Measurements from ENCODE around the gene CRBN. TPM values are rescaled to one million over a fixed set of nuclear protein-coding genes. Genes with fewer than 3 reads are reported as not detected.

CRBN gene
- total RNA-seq: 34.8 and 36.1 TPM in 2 replicates
- 14.5 and 25.2 TPM in 2 replicates for polyA plus RNA-seq
- polyA plus RNA-seq (2011; cell fraction: cytosol; rRNA removed): 24.4 and 41.3 TPM in 2 replicates
- polyA plus RNA-seq (2011; cell fraction: nucleus; rRNA removed): 55.2 and 77.9 TPM in 2 replicates
- polyA plus RNA-seq (2012): 27.5 and 31.5 TPM in 2 replicates
- 40.2 and 42.7 TPM in 2 replicates for polyA minus RNA-seq
- polyA minus RNA-seq (2011; cell fraction: cytosol; rRNA and poly(A)+ RNA removed): 26.0 TPM
- polyA minus RNA-seq (2011; cell fraction: nucleus; rRNA and poly(A)+ RNA removed): 70.0 and 79.1 TPM in 2 replicates
- percentile 87 among the genes with signal in this experiment for Bru-seq, nascent RNA
- percentile 69 among the genes with signal in this experiment for BruChase-seq, experiment 1, labeled RNA remaining after a 6-hour chase
- percentile 79 among the genes with signal in this experiment for BruChase-seq, experiment 2, labeled RNA remaining after a 2-hour chase
- long read RNA-seq, transcript CRBN-213 (5 exons, 1,012 nt): minor isoform, 24 of 114 reads
- long read RNA-seq, transcript CRBN-201 (11 exons, 2,206 nt): major isoform, 54 of 114 reads
- long read RNA-seq, partial matches to known transcripts: 1 of 114 reads
- long read RNA-seq, other reads (novel, unspliced or antisense): 33 of 114 reads

DNA sequence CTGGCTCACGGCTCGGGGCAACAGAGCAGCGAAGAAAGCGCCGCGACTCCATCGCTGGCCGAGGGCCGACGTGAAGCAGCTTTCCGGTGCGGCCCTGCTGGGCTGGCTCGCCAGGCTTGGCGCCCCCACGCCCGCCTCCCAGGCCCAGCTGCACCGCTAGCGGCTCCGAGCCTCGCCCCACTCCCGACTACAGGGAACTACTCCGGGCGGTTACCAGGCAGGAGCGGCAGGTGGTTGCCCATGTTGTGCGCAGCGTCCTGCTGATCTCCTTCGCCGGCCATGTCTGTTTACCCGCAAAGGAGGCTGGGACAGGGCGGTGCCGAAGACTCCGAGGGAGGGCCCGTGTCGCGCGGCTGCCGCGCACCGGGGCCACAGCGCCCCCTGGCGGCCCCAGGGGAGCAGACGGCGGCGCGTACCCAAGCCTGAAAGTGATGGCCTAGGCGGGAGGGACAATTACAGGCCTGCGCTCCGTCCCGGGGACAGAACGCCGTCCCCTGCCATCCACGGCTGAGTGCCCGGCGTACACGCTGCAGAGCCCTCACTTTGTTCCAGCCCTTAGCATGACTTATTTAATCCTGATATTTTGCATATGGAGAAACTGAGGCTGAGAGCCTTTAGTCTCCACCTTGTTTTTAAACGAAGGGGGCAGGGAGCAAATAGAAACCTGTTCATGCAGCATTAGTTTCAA is at the start of gene CRBN:
Gene CRBN (minus strand): TSS at position 285 of the 688 bp plus-strand sequence. CDS start 4 bp downstream, at position 281.
- no TSS peak for BruUV-seq (replicated peaks)
- peak; percentile 85 for FAIRE-seq
- Histone ChIP-seq H3K27me3 (ENCODE audit: control insufficient read depth in 2 of 2, insufficient read depth in 2 of 2, low read length in 2 of 2) (no peaks in the 10 kb centered on the region), H3K27ac (ENCODE audit: insufficient read depth, low read depth, low read length) (peak within 1 kb of the TSS; percentile 68), H3K4me1 (ENCODE audit: control insufficient read depth, extremely low read depth, insufficient read depth, low read length) (peaks cover 15% of the 10 kb centered on the region), H3K9me3 (replicated peaks; ENCODE audit: control insufficient read depth, insufficient read depth, low read length) (no peaks in the 10 kb centered on the region), H3K9me1 (replicated peaks; ENCODE audit: control insufficient read depth, extremely low read depth, insufficient read depth, low read length) (no peaks in the 10 kb centered on the region), H3K9ac (replicated peaks; ENCODE audit: extremely low read depth, insufficient read depth, low read length) (peak within 1 kb of the TSS; percentile 93), H3K79me2 (ENCODE audit: control insufficient read depth, insufficient read depth, low read length) (peaks cover 30% of the 10 kb centered on the region), H2AFZ (ENCODE audit: low read depth, low read length) (peak within 1 kb of the TSS; percentile 83), H4K20me1 (replicated peaks; ENCODE audit: control insufficient read depth, extremely low read depth, insufficient read depth, low read length) (no peaks in the 10 kb centered on the region), H3K36me3 (ENCODE audit: control insufficient read depth in 2 of 2, extremely low read depth in 1 of 2, insufficient read depth in 2 of 2, low read length in 2 of 2) (no peaks in the 10 kb centered on the region), H3K4me2 (ENCODE audit: insufficient read depth, low read length) (peak within 1 kb of the TSS; percentile 95), H3K4me3 (replicated peaks in 1 of 3; ENCODE audit: insufficient read depth in 1 of 3, low read depth in 1 of 3, low read length in 3 of 3) (peak within 1 kb of the TSS; percentile 78 to 99 (median 90))
- dilution Hi-C loops (cut with MboI; ENCODE audit: extremely low pct_ligation_motif_present, low sequenced_read_pairs): no loop called here
- ChIA-PET CTCF (interaction anchor here (0.6 to 1.0 kb wide), 2 partner anchors 26 to 798 kb away, joined by 3 to 5 read pairs; no protein-coding TSS in a partner anchor), POLR2A (no interaction called here)
- DNase-seq (ENCODE audit: low read depth, low spot score): peak; percentile 91
- intact Hi-C loops (cut with micrococcal nuclease): loop anchor here (1.0 to 10.0 kb wide), 2 partner anchors 53 to 1315 kb away; partner anchors contain the start of genes ITPR1 and TRNT1
- TF ChIP-seq GATA2 (IDR thresholded peaks at IDR 0.05; ENCODE audit: insufficient read depth, insufficient read length, low read depth, low read length): no peak
- TF ChIP-seq POLR2A (IDR thresholded peaks at IDR 0.05; ENCODE audit: low read depth, low read length): peak; percentile 75
- TF ChIP-seq, protein P1, sequence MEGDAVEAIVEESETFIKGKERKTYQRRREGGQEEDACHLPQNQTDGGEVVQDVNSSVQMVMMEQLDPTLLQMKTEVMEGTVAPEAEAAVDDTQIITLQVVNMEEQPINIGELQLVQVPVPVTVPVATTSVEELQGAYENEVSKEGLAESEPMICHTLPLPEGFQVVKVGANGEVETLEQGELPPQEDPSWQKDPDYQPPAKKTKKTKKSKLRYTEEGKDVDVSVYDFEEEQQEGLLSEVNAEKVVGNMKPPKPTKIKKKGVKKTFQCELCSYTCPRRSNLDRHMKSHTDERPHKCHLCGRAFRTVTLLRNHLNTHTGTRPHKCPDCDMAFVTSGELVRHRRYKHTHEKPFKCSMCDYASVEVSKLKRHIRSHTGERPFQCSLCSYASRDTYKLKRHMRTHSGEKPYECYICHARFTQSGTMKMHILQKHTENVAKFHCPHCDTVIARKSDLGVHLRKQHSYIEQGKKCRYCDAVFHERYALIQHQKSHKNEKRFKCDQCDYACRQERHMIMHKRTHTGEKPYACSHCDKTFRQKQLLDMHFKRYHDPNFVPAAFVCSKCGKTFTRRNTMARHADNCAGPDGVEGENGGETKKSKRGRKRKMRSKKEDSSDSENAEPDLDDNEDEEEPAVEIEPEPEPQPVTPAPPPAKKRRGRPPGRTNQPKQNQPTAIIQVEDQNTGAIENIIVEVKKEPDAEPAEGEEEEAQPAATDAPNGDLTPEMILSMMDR (IDR thresholded peaks at IDR 0.05; ENCODE audit: extremely low read depth in 1 of 2, insufficient read depth in 1 of 2, low read depth in 1 of 2, low read length in 2 of 2): peak; percentile 96 to 98
- TF ChIP-seq POLR2AphosphoS5 (IDR thresholded peaks at IDR 0.05; ENCODE audit: insufficient read depth, low read depth, low read length): peak; percentile 78
